Upper lobe of left lung (tissue), 4 donors: ENCODE data around the gene STARD7.

Experiments used
- CTCF ChIP-seq, 6 experiments: fragments of 450-650 bp in 4 of 6; fragments of 200-600 bp in 2 of 6; sonication (generic) in 2 of 6; IDR thresholded peaks; one replicate each; pipeline ENCODE4 v1.5.1; 2016 to 2019; ENCODE audit warnings: antibody characterized with exemption in 6 of 6
- EP300 ChIP-seq, 4 donors: sonication (generic); formaldehyde crosslinking; IDR thresholded peaks; one replicate each; pipeline ENCODE4 v1.5.1; 2017; ENCODE audit warnings: antibody characterized with exemption in 4 of 4, control low read depth in 2 of 4
- POLR2A ChIP-seq, 4 donors: fragments of 450-650 bp; IDR thresholded peaks; one replicate each; pipeline ENCODE4 v1.5.1; 2016 to 2017; ENCODE audit warnings: antibody characterized with exemption in 4 of 4, mild to moderate bottlenecking in 2 of 4
- POLR2AphosphoS5 ChIP-seq, 2 donors: sonication (generic); formaldehyde crosslinking; IDR thresholded peaks; one replicate each; pipeline ENCODE4 v1.5.1; 2017; ENCODE audit warnings: antibody characterized with exemption in 2 of 2

- TF ChIP-seq CTCF (IDR thresholded peaks at IDR 0.05) = no peak
- TF ChIP-seq EP300 (IDR thresholded peaks at IDR 0.05) = no peak
- TF ChIP-seq POLR2A (IDR thresholded peaks at IDR 0.05) = no peak
- TF ChIP-seq POLR2AphosphoS5 (IDR thresholded peaks at IDR 0.05) = no peak
These were observed 45.2 kb downstream of the STARD7 start for GRCh38 chr2:96163415-96163767.
